ENCODE data around the gene TFDP1. TPM values are rescaled to one million over a fixed set of nuclear protein-coding genes. Genes with fewer than 3 reads are reported as not detected.

The TFDP1 gene
- polyA plus RNA-seq, 1 of the 3 experiments (the other 2 are of a cell fraction), result 76.7 TPM

DNA sequence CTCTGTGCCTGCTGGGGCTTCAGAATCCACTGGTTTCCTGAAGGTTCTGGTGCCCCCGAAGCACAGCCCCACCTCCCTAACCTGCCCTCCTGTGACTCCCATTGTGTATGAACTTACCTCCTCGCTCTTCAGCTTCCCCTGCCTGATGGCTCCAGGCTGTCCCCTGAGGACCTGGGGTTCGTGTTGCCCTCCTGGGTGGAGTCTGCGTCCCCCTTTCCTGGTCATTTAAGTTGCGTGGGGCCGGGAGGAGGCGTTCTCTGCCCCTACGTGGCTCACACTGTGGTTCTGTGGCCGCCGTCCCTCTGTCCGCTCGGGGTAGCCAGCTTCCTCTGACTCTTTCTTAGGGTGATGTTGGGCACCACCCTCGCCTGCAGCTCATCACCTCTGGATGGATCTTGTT is 13.9 kb downstream of the TFDP1 start:
- no peak overlapping the region for H3K9ac ChIP-seq
- peaks cover 7% of the 10 kb centered on the region for H3F3A ChIP-seq (replicated peaks; ENCODE audit: insufficient read depth)
- peaks cover 91% of the 10 kb centered on the region for H3K79me2 ChIP-seq (ENCODE audit: insufficient read depth)
- peaks cover 12 to 33% of the 10 kb centered on the region in 2 experiments for H3K36me3 ChIP-seq (replicated peaks in 1 of 2; ENCODE audit: control insufficient read depth in 1 of 2, insufficient read depth in 2 of 2, low read length in 1 of 2)
- H4K20me1 ChIP-seq (ENCODE audit: insufficient read depth), result peaks cover 34% of the 10 kb centered on the region
- no peaks in the 10 kb centered on the region for H3K9me2 ChIP-seq
- no peak overlapping the region for H2AFZ ChIP-seq (ENCODE audit: low read depth)
- no peak for TF ChIP-seq YY1 (IDR thresholded peaks at IDR 0.05; ENCODE audit: low read depth)
- CTCF ChIA-PET, result no interaction called here
- H3K27ac ChIP-seq (ENCODE audit: low read depth in 2 of 2, low read length in 1 of 2), result no peak overlapping the region
- no peak for DNase-seq
- H3K4me1 ChIP-seq (ENCODE audit: control insufficient read depth in 1 of 2, insufficient read depth in 2 of 2, low read depth in 1 of 2, low read length in 1 of 2), result peaks cover 0 to 8% of the 10 kb centered on the region in 2 experiments; a peak in 1 of 4 replicates
- POLR2A ChIA-PET, result no interaction called here
- H3K9me3 ChIP-seq, result no peaks in the 10 kb centered on the region
- H3K4me2 ChIP-seq, result no peak overlapping the region
- no peaks in the 10 kb centered on the region for H3K27me3 ChIP-seq (ENCODE audit: insufficient read depth)
- WGBS (ENCODE audit: low lambda C conversion rate), result over 99% methylated on average over 12 of the region's 13 CpGs
- no peak overlapping the region for H3K4me3 ChIP-seq (ENCODE audit: low read depth in 2 of 2, low read length in 1 of 2)

DNA sequence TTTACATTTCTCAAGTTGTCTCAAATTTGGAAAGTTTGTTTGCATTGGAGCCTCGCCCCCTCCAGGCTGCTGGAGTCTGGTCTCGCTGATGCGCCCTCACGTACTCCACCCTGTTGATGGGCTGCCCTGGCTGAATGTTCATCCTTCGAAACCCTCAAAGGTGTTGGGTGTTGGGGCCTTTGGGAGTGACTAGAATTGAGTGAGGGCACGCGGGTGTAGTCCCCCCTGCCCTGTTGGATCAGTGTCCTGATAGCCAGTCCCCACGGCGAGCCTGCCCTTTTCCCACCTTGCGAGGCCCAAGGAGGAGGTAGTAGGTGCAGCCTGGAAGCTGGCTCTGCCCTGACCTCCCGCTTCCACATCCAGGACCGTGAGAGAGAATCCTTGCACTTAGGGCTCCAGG is 14.8 kb downstream of the TFDP1 start:
- H3K4me1 ChIP-seq (ENCODE audit: control insufficient read depth in 1 of 2, insufficient read depth in 2 of 2, low read depth in 1 of 2, low read length in 1 of 2), result peaks cover 0 to 8% of the 10 kb centered on the region in 2 experiments; a peak in 1 of 4 replicates
- H3K4me2 ChIP-seq, result no peak overlapping the region
- H3K9me3 ChIP-seq, result no peaks in the 10 kb centered on the region
- TF ChIP-seq POLR2AphosphoS5 (IDR thresholded peaks at IDR 0.05; ENCODE audit: low read depth, low read length), result no peak
- no peak for TF ChIP-seq TCF12 (IDR thresholded peaks at IDR 0.05)
- no peak for TF ChIP-seq MXI1 (IDR thresholded peaks at IDR 0.05; ENCODE audit: low read depth, low read length)
- TF ChIP-seq TEAD4 (IDR thresholded peaks at IDR 0.05; ENCODE audit: borderline replicate concordance, insufficient read depth), result no peak
- no peak for TF ChIP-seq ELF1 (IDR thresholded peaks at IDR 0.05)
- TF ChIP-seq, protein P1, sequence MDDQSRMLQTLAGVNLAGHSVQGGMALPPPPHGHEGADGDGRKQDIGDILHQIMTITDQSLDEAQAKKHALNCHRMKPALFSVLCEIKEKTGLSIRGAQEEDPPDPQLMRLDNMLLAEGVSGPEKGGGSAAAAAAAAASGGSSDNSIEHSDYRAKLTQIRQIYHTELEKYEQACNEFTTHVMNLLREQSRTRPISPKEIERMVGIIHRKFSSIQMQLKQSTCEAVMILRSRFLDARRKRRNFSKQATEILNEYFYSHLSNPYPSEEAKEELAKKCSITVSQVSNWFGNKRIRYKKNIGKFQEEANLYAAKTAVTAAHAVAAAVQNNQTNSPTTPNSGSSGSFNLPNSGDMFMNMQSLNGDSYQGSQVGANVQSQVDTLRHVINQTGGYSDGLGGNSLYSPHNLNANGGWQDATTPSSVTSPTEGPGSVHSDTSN (IDR thresholded peaks at IDR 0.05), result no peak
- no peak overlapping the region for H2AFZ ChIP-seq (ENCODE audit: low read depth)
- H3K79me2 ChIP-seq (ENCODE audit: insufficient read depth), result peaks cover 94% of the 10 kb centered on the region
- peaks cover 6% of the 10 kb centered on the region for H3F3A ChIP-seq (replicated peaks; ENCODE audit: insufficient read depth)
- WGBS (ENCODE audit: low lambda C conversion rate), result 91% methylated on average over 8 of the region's 12 CpGs
- POLR2A ChIA-PET, result no interaction called here
- H3K9ac ChIP-seq, result no peak overlapping the region
- peaks cover 33% of the 10 kb centered on the region for H4K20me1 ChIP-seq (ENCODE audit: insufficient read depth)
- H3K4me3 ChIP-seq (ENCODE audit: low read depth in 2 of 2, low read length in 1 of 2), result no peak overlapping the region
- CTCF ChIA-PET, result no interaction called here
- H3K36me3 ChIP-seq (replicated peaks in 1 of 2; ENCODE audit: control insufficient read depth in 1 of 2, insufficient read depth in 2 of 2, low read length in 1 of 2), result peaks cover 12 to 33% of the 10 kb centered on the region in 2 experiments
- H3K27me3 ChIP-seq (ENCODE audit: insufficient read depth), result no peaks in the 10 kb centered on the region
- H3K9me2 ChIP-seq, result no peaks in the 10 kb centered on the region
- no peak for DNase-seq
- no peak overlapping the region for H3K27ac ChIP-seq (ENCODE audit: low read depth in 2 of 2, low read length in 1 of 2)

DNA sequence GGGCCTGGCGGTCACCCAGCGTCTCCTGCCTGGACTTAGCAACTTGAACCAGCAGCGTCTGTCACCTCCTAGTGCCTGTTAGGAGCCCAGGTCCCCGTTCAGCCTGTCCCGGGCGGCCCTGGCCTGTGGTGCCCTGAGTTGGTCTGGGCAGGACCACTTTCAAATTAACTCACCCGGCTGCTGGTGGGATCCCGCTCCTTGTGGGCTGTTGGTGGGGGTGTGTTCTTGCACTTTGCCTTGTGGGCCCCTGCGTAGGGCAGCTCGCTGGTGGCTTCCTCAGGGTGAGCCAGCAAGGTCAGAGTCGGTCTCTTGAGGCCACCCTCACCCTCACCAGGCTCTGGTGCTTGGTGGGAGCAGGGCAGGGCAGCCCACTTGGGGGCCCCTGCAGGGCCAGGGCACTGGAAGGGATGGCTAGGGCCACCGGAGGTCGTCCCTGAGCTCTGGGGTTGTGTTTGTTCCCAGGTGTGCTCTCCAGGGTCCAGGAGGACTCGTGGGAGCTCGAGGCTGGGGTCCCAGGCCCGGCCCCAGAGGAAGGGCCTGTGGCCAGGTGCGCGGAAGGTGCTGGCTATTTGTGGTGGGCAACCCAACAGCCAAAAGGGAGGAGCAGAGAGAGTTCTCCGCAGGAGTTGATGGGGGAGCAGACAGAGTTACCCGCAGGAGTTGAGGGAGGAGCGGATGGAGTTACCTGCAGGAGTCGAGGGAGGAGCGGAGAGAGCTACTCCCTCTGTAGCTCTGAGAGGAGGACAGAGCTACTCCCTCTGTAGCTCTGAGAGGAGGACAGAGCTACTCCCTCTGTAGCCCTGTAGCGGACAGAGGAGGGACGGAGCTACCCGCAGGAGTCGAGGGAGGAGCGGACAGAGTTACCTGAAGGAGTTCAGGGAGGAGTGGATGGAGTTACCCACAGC is 16.9 kb downstream of the TFDP1 start:
- Histone ChIP-seq H3F3A (replicated peaks; ENCODE audit: insufficient read depth) (no peaks in the 10 kb centered on the region), H3K27ac (ENCODE audit: low read depth in 2 of 2, low read length in 1 of 2) (no peak overlapping the region), H3K4me3 (ENCODE audit: low read depth in 2 of 2, low read length in 1 of 2) (no peak overlapping the region), H3K79me2 (ENCODE audit: insufficient read depth) (peaks cover 86% of the 10 kb centered on the region), H4K20me1 (ENCODE audit: insufficient read depth) (peaks cover 22% of the 10 kb centered on the region; the same call in 1 of the 2 replicates), H2AFZ (ENCODE audit: low read depth) (no peak overlapping the region), H3K4me1 (ENCODE audit: control insufficient read depth in 1 of 2, insufficient read depth in 2 of 2, low read depth in 1 of 2, low read length in 1 of 2) (peaks cover 0 to 8% of the 10 kb centered on the region in 2 experiments; a peak in 1 of 4 replicates), H3K9me3 (no peaks in the 10 kb centered on the region), H3K9ac (no peak overlapping the region), H3K9me2 (no peaks in the 10 kb centered on the region), H3K4me2 (no peak overlapping the region), H3K36me3 (replicated peaks in 1 of 2; ENCODE audit: control insufficient read depth in 1 of 2, insufficient read depth in 2 of 2, low read length in 1 of 2) (peaks cover 13 to 34% of the 10 kb centered on the region in 2 experiments), H3K27me3 (ENCODE audit: insufficient read depth) (no peaks in the 10 kb centered on the region)
- CTCF ChIA-PET, result no interaction called here
- POLR2A ChIA-PET, result no interaction called here
- DNase-seq, result no peak
- 96% methylated on average over 20 of the region's 28 CpGs for WGBS (ENCODE audit: low lambda C conversion rate)
- no peak for TF ChIP-seq MEF2A (IDR thresholded peaks at IDR 0.05; ENCODE audit: borderline replicate concordance, low read depth)
- TF ChIP-seq RAD21 (IDR thresholded peaks at IDR 0.05; ENCODE audit: low read length), result no peak
- no peak for TF ChIP-seq FOXJ3 (CRISPR knock-in tag; IDR thresholded peaks at IDR 0.05)
- TF ChIP-seq, protein P2, sequence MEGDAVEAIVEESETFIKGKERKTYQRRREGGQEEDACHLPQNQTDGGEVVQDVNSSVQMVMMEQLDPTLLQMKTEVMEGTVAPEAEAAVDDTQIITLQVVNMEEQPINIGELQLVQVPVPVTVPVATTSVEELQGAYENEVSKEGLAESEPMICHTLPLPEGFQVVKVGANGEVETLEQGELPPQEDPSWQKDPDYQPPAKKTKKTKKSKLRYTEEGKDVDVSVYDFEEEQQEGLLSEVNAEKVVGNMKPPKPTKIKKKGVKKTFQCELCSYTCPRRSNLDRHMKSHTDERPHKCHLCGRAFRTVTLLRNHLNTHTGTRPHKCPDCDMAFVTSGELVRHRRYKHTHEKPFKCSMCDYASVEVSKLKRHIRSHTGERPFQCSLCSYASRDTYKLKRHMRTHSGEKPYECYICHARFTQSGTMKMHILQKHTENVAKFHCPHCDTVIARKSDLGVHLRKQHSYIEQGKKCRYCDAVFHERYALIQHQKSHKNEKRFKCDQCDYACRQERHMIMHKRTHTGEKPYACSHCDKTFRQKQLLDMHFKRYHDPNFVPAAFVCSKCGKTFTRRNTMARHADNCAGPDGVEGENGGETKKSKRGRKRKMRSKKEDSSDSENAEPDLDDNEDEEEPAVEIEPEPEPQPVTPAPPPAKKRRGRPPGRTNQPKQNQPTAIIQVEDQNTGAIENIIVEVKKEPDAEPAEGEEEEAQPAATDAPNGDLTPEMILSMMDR (IDR thresholded peaks at IDR 0.05), result no peak
- TF ChIP-seq, protein P3, sequence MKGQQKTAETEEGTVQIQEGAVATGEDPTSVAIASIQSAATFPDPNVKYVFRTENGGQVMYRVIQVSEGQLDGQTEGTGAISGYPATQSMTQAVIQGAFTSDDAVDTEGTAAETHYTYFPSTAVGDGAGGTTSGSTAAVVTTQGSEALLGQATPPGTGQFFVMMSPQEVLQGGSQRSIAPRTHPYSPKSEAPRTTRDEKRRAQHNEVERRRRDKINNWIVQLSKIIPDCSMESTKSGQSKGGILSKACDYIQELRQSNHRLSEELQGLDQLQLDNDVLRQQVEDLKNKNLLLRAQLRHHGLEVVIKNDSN (IDR thresholded peaks at IDR 0.05; ENCODE audit: borderline replicate concordance, low read depth), result no peak
- no peak for TF ChIP-seq EZH2phosphoT487 (IDR thresholded peaks at IDR 0.05; ENCODE audit: borderline replicate concordance, low read depth)
- TF ChIP-seq NRF1 (IDR thresholded peaks at IDR 0.05; ENCODE audit: low read depth, low read length), result no peak
- no peak for TF ChIP-seq RFX5 (IDR thresholded peaks at IDR 0.05; ENCODE audit: low read length)

All from SK-N-SH (cell line).